Spleen (tissue), 7 donors: Measurements from ENCODE around the gene EEF1AKMT1.

Experiments
- CTCF ChIP-seq, 11 experiments: fragments of 200-600 bp in 7 of 11; fragments of 450-650 bp in 4 of 11; sonication (generic) in 4 of 11; IDR thresholded peaks in 8 of 11; conservative IDR thresholded peaks in 3 of 11; 1 replicate in 7 of 11; 2 replicates in 4 of 11; pipeline versions ENCODE4 v1.4.0 to v1.8.0; 2016 to 2021; ENCODE audit warnings: antibody characterized with exemption in 11 of 11, inconsistent platforms in 4 of 11, mild to moderate bottlenecking in 1 of 11
- POLR2A ChIP-seq, 3 donors: fragments of 450-650 bp; IDR thresholded peaks; one replicate each; pipeline ENCODE4 v1.5.1; 2017; ENCODE audit warnings: antibody characterized with exemption in 3 of 3, mild to moderate bottlenecking in 1 of 3
- donor health status: DM: no; HTN: no; CAD: no; lungs with moderate emphysema.
- donor health status: DM: no; HTN: no; CAD: no.
- donor health status: DM: no; HTN: no; CAD: no.

DNA sequence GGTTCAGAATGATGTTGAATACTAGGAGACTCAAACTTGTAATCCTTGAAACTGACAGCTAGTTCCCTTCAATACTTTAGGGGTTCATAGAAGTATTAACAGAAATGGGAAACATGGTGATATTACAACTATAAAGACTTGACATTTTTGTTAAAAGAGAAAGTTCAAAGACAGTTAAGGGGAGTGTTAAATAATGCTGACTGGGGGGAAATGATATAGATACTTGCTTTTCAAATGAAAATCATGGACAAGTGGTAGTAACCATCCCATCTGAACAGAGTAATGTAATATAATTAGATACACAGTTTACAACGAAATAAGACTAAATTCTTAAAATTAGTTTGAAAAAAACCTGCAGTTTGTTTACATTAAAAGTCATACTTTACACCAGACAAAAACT is 6.6 kb upstream of the EEF1AKMT1 start:
- TF ChIP-seq CTCF (IDR thresholded peaks at IDR 0.05 in 8 of 11, conservative IDR thresholded peaks at IDR 0.05 in 3 of 11): no peak
- TF ChIP-seq POLR2A (IDR thresholded peaks at IDR 0.05): no peak
